CD1c-positive myeloid dendritic cell (primary cell): ENCODE data around the gene GJA5.
"Not testable (repeated sequence)": the region's sequence is repeated elsewhere in the genome, so short reads cannot be mapped to it uniquely, and the experiment has no call there.

Source experiments
- DNase-seq: peaks from one replicate; pipeline ENCODE4 v3.0.0-alpha.2; 2016; ENCODE audit errors: extremely low spot score

Gene GJA5

DNA sequence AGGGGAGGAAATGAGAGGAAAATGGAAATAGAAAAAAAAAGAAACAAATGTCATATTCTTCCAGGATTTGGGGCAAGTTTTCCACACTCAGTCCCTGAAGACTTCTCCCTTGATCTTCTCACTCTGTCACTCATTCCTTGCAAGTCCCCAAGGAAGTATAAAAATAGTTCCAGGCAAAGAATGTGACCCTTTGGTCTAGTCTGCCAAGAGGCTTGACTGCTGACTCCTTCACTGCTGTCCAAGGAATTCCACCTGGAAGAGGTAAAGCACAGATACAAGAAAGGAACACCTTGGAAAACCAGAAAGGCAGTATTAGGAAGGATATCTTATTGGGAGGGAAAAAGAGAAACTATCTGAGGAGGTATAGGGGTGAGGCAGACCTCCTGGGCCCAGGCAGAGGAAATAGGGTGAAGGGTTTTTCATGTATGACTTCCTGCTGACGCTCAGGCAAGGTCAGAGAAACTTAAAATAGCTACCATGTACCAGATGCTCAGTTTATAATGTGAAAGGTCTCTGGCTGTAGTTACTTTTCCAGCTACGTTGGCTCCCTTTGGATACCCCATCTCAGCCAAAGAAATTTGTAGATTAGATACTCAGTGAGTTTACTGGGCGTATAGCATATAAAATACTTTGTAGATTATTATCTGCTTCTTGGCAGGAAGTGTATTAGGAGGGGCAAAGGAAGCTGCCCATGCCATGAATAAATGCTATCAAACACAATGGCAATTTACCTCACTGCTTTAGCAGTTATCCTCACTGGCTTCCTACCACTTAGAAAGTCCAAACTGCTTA lies 2.0 kb upstream of the GJA5 start:
- no peak for DNase-seq

GRCh38 chr1:147758379-147759100 lies 1.9 kb downstream of the GJA5 start:
- DNase-seq = no peak

GRCh38 chr1:147757015-147757990 lies 3.1 kb downstream of the GJA5 start:
- no peak for DNase-seq

DNA sequence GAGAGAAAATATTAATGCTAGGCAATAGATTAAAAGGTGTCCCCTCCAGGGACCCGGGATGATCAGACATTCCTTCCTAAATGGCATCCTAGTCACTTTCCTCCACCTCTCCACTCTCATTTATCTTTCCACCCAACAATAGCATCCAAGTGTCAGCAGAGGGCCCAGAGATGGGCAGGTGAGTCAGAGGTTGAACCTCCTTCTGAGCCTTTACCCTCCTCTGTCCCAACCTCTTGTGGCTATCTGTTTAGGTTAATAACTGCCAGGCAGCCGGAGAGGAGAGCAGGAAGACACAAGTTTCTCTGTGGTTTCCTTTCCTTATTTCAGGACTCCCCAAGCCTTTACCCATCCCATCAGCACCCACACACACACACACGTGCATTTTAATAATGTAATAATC lies 4.1 kb downstream of the GJA5 start:
- no peak for DNase-seq

DNA sequence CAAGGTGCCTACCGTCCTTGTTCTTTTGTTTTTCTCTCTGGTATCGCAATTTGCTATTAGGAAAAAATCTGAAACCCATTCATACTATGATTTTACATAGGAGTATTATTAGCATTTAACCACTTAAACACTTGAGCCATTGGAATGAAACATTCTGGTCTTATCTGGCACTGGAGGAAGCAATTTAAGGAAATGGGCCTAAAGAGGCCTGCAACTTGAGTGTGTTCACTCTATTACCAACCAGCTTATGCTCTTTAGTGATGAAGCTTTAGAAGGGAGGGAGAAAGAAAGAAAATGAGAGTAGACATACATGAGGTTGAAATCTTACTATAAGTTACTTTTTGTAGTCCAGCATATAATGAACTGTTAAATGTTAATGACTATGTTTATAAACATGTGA lies 5.7 kb downstream of the GJA5 start:
- DNase-seq = no peak

GRCh38 chr1:147753081-147753480 lies 7.3 kb downstream of the GJA5 start:
- no peak for DNase-seq

DNA sequence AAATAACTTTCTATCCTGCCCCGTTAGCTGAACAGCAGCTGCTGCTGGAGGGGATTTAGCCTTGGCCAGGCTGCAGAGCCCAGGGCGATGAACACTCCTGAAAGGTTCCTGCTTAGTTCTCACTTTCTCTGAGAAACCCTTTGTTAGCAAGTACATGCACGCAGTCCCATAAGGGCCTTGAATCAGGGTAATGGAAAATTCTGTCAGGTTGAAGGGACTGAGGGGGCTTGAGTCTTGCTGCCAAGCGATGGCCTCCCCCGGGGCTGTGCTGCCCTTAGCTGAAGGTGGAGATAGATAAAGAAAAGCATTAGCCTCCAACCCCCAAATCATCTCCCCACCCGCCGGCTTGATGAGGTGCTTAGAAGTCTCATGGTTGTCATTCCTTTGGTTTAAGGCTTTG lies 7.9 kb downstream of the GJA5 start:
- DNase-seq = no peak

DNA sequence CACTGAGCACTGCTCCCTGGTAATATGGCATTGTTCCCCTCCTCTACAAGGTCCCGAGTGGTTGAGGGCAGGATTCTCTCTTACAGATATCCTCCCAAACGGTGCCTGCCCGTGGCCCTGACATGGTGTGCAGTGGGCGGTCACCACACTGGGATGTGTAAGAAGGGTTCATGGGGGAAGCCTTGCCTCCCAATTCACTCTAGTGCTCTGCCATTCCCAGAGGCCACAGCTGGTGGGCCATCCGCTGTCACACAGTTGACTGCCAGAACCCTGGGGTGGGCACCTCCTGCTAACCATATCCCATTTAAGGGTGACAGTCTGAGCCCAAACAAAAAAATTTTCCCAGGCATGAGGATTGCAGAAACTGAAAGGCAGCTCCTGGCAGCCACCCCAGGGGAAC lies 9.1 kb downstream of the GJA5 start:
- no peak for DNase-seq

GRCh38 chr1:147750618-147751217 lies 9.7 kb downstream of the GJA5 start:
- no peak for DNase-seq

- no peak for DNase-seq
Measured at GRCh38 chr1:147749792-147750191, 10.6 kb downstream of the GJA5 start.

DNA sequence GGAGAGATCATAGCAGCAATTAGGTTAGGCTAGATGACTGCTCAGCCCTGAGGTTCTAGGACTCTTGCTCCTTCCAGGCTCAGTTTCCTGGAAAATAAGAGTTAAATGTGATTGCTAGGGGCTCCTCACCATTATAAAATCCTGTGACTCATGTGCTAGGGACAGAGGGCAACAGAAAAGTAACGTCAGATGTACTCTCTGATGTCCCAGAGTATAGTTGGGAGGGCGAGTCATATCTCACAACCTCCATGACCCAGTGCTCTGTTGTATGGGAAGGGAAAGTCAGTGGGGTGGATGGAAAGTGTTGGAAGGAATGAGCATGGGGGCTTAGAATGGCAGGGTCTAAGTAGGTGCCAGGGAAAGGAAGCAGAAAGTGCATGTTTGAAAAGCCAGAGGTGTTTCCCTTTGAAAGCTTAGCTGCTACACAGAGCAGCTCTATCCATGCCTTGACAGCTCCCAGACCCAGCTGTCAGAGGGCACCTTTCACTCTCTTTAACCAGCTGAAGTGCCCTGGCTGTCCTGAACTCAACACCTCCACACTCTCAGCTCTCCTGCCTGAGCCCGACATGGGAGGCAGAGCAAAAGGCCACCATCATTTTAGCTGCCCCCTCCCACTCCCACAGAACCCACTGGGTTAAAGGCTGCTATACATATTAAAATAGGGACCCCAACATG lies 11.6 kb downstream of the GJA5 start:
- no peak for DNase-seq

DNA sequence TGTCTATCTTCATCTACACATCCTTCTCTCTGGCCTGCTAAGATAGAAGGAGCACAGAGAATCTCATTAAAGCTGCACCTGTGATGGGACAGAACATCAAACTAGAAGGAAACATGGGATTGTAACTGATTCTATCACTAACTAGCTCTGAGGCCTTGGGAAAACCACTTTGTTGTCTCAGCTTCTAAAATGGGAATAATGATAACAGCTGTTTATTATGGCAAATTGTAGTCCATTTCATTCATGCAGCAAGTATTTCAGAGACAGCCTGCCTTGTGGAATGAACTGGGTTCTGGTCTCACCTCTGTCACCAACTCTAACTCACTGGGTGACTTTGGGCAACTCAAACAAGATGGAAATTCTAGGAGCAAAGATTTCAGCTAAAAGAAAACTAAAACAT lies 12.4 kb downstream of the GJA5 start:
- DNase-seq = no peak

DNA sequence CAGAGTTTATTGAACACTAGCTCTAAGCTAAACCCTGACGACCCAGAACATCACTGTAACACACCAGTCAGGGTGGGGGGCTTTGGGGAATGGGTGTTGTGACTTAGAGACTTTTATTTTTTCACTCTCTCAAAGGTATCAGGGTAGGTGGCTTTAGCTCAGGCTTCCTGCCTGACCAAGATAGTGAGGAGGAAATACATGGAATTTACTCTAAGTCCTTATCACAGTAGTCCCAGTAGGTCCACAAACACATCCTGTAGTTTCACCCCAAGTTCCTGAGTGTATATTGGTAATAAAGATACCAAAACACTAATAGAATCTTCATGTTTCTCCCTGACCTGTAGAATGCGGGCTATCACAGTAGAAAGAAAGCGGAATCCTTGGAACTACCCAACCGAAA lies 15.1 kb downstream of the GJA5 start:
- no peak for DNase-seq

DNA sequence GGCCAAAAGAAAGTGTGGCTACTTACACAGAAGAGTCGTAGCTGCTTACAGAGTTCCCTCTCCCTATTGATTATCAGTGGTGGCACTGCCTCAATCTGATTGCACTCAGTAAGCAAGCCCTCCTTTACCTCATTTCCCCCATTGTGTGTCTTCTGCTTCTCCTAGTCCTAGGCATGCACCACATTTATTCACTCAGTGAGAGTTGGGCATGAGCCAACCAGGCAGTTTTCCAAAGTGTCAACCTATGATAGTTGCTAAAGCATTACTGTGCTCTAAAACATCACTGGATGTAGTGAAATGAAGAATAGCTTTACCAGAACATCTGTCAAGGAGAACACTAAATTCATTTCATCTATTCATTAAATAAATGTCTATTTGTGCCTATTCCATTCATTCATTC lies 19.3 kb downstream of the GJA5 start:
- no peak for DNase-seq

GRCh38 chr1:147740391-147740790 lies 20.0 kb downstream of the GJA5 start:
- DNase-seq = no peak

DNA sequence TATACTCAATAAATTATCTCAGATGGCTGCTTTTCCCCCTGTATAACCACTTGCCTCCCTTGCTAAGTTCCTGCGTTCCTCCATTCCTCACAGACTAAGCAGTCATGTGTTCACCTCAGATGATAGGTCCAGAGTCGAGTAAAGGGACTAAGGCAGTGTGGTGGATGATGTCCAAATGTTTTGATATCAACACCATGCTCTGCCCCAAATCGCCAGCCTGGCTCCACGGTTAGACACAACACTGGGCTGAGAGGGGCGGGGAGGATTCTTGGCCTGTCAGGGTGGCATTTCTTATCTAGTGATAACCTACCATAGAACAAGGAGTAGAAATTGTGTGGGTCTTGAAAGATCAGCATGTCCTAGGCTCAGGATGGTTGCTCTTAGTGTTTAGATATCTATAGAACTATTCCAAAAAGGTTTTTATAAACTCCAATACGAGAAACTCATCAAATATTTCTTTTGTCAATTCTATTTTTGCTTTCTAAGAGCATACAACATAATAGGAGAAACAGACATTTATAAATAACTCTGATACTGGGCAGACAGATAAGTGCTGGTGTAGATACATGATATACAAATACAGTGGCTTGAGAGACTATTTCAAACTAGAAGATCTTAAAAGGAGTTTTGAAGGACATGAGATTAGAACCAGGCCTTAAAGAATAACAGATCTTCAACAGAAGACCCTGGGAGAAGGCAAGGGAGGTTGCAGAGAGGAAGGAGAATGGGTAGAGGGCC lies 21.5 kb downstream of the GJA5 start:
- no peak for DNase-seq

DNA sequence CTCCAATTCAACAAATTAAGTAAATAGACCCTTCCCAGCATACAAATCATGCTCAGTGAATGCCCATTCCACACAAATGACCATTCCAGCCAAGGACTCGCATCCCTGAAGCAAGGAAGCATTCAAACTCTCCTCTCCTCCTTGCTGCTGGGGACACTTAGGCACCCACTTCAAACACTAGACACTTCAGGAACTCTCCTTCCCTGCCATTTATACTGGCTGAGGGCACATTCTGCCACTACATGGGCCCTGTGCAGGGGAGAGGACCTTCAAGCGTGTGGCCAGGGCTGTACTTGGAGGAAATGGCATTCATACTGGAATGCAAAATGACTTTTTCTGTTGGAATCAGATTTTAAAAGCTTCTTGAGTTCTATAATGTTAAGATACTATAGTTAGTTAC lies 22.3 kb downstream of the GJA5 start:
- DNase-seq = no peak

DNA sequence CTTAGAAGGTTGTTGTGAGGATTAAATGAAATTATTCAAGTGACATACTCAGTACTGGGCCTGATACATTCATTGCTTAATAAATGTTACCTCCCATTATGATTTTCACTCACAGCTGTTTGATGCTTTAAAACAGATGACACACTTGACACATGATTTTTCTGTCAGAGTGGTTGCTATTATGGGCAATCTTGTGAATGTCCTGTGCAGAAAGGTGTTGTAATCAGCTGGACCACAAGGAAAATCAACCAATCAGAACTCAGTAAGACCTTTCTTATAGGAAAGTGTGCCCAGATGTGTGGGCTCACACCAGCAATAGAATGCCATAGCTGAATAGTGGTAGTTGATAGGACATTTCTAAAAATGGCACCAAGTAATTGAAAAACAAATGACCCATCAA lies 23.5 kb downstream of the GJA5 start:
- no peak for DNase-seq

DNA sequence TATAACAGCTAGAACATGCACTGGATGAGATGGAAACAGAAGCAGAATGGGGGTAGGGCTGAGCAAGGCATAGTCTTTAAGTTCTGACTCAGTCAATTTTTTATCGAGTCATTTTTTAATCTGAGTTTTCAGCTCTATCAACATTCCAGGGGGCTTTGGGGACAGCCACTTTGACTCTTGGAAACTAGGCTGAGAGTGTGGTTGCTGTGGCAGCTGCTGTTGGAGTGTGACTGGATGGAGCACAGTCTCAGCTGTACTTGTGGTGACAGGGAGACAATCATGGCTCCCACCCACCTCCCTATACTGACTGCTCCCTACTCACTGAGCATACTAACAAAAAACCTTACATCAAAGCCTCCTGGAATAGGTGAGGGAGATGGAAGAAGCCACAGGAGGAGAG lies 25.0 kb downstream of the GJA5 start:
- no peak for DNase-seq

DNA sequence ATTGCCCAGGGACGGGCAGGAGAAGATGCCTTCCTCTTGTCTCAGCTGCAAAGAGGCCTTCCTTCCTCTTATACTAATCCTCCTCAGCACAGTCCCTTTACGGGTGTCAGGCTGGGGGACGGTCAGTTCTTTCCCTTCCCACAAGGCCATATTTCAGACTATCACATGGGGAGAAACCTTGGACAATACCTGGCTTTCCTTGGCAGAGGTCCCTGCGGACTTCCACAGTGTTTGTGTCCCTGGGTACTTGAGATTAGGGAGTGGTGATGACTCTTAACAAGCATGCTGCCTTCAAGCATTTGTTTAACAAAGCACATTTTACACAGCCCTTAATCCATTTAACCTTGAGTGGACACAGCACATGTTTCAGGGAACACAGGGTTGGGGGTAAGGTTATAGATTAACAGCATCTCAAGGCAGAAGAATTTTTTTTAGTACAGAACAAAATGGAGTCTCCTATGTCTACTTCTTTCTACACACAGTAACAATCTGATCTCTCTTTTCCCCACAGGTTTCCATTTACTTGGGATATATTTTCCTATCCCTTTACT lies 26.0 kb downstream of the GJA5 start:
- not testable (repeated sequence) for DNase-seq
